ENCODE data around the gene HOXB6.
A peak's percentile ranks its signal among the peaks of the same experiment; 100 is the strongest.

Gene HOXB6

GRCh38 chr17:48625495-48626244 lies 20.9 kb upstream of the HOXB6 start (continued):
- TF ChIP-seq, protein P1, sequence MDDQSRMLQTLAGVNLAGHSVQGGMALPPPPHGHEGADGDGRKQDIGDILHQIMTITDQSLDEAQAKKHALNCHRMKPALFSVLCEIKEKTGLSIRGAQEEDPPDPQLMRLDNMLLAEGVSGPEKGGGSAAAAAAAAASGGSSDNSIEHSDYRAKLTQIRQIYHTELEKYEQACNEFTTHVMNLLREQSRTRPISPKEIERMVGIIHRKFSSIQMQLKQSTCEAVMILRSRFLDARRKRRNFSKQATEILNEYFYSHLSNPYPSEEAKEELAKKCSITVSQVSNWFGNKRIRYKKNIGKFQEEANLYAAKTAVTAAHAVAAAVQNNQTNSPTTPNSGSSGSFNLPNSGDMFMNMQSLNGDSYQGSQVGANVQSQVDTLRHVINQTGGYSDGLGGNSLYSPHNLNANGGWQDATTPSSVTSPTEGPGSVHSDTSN (CRISPR knock-in tag; IDR thresholded peaks at IDR 0.05), result no peak; the same call in 1 of the 2 replicates
- TF ChIP-seq ZNF629 (tag by site-specific recombination; IDR thresholded peaks at IDR 0.05), result no peak
- TF ChIP-seq ZNF214 (tag by site-specific recombination; IDR thresholded peaks at IDR 0.05; ENCODE audit: borderline replicate concordance), result no peak
- no peak for TF ChIP-seq ZNF747 (tag by site-specific recombination; IDR thresholded peaks at IDR 0.05)
- TF ChIP-seq ZNF280D (tag by site-specific recombination; IDR thresholded peaks at IDR 0.05), result no peak
- no peak for TF ChIP-seq ZSCAN30 (tag by site-specific recombination; IDR thresholded peaks at IDR 0.05)
- no peak for TF ChIP-seq ZNF792 (tag by site-specific recombination; IDR thresholded peaks at IDR 0.05)
- peak; percentile 68 for TF ChIP-seq KLF9 (tag by site-specific recombination; IDR thresholded peaks at IDR 0.05; ENCODE audit: low read depth)
- TF ChIP-seq ZNF488 (tag by site-specific recombination; IDR thresholded peaks at IDR 0.05), result no peak

GRCh38 chr17:48624544-48625494 lies 20.0 kb upstream of the HOXB6 start:
- ChIA-PET CTCF (interaction anchor here (0.5 to 5.0 kb wide), 12 partner anchors 11 to 598 kb away, joined by 3 to 37 read pairs (median 4); partner anchors contain the start of gene NFE2L1), POLR2A (interaction anchor here (0.7 to 4.5 kb wide), 10 partner anchors 12 to 654 kb away, joined by 3 to 38 read pairs (median 8); partner anchors contain the start of genes CDK5RAP3 and NFE2L1)
- H3K27ac ChIP-seq (ENCODE audit: extremely low read depth, low read depth, low read length), result peak overlapping the region; percentile 100
- peaks cover 25% of the 10 kb centered on the region for H3K4me1 ChIP-seq (ENCODE audit: control insufficient read depth, insufficient read depth, low read length)
- peaks cover 0 to 26% of the 10 kb centered on the region in 2 experiments; a peak in 1 of 3 replicates for H3K36me3 ChIP-seq (ENCODE audit: control insufficient read depth in 2 of 2, insufficient read depth in 1 of 2, low read length in 2 of 2)
- peak overlapping the region; percentile 78 for H3K4me3 ChIP-seq (ENCODE audit: low read depth, low read length)
- no peaks in the 10 kb centered on the region for H3K9me3 ChIP-seq (ENCODE audit: control insufficient read depth, insufficient read depth, low read depth, low read length)
- TF ChIP-seq ZNF610 (tag by site-specific recombination; IDR thresholded peaks at IDR 0.05; ENCODE audit: borderline replicate concordance), result no peak
- TF ChIP-seq ELK4 (IDR thresholded peaks at IDR 0.05; ENCODE audit: borderline replicate concordance, low read depth, low read length), result no peak
- TF ChIP-seq ZNF544 (tag by site-specific recombination; IDR thresholded peaks at IDR 0.05), result no peak
- TF ChIP-seq ZNF24 (tag by site-specific recombination; IDR thresholded peaks at IDR 0.05), result no peak
- no peak for TF ChIP-seq ZNF488 (tag by site-specific recombination; IDR thresholded peaks at IDR 0.05)
- no peak for TF ChIP-seq ZNF776 (tag by site-specific recombination; IDR thresholded peaks at IDR 0.05; ENCODE audit: borderline replicate concordance)
- TF ChIP-seq ZNF292 (tag by site-specific recombination; IDR thresholded peaks at IDR 0.05; ENCODE audit: borderline replicate concordance, low read depth), result no peak
- no peak for TF ChIP-seq ZNF112 (tag by site-specific recombination; IDR thresholded peaks at IDR 0.05)
- no peak for TF ChIP-seq ZNF639 (tag by site-specific recombination; IDR thresholded peaks at IDR 0.05)
- no peak; the same call in 1 of the 2 replicates for TF ChIP-seq ZNF335 (tag by site-specific recombination; conservative IDR thresholded peaks at IDR 0.05)
- no peak for TF ChIP-seq ZNF248 (tag by site-specific recombination; IDR thresholded peaks at IDR 0.05)
- no peak for TF ChIP-seq ZBTB11 (tag by site-specific recombination; conservative IDR thresholded peaks at IDR 0.05; ENCODE audit: low read depth)
